Measurements from ENCODE around the gene IGSF21. TPM values are rescaled to one million over a fixed set of nuclear protein-coding genes. Genes with fewer than 3 reads are reported as not detected.

Gene IGSF21
- total and polyA plus RNA-seq, 2 donors (not counting 3 experiments of a cell fraction or from before 2014, with no cell fraction given), result not detected

GRCh38 chr1:18141661-18142060 lies 34.1 kb downstream of the IGSF21 start:
- H3K4me3 ChIP-seq (replicated peaks in 1 of 3; ENCODE audit: insufficient read depth in 1 of 3, low read depth in 1 of 3, low read length in 3 of 3), result no peak overlapping the region
- ChIA-PET POLR2A (no interaction called here), CTCF (no interaction called here)
- no peak overlapping the region for H3K9ac ChIP-seq (replicated peaks; ENCODE audit: extremely low read depth, insufficient read depth, low read length)
- H3K4me2 ChIP-seq (ENCODE audit: insufficient read depth, low read length), result no peak overlapping the region
- DNase-seq (ENCODE audit: low read depth, low spot score) (no peak), FAIRE-seq (no peak)
- H3K27ac ChIP-seq (ENCODE audit: insufficient read depth, low read depth, low read length), result no peak overlapping the region
- H3K9me3 ChIP-seq (replicated peaks; ENCODE audit: control insufficient read depth, insufficient read depth, low read length), result no peaks in the 10 kb centered on the region
- dilution Hi-C loops (cut with MboI; ENCODE audit: extremely low pct_ligation_motif_present, low sequenced_read_pairs) (no loop called here), intact Hi-C loops (cut with micrococcal nuclease) (no loop called here)
- no peaks in the 10 kb centered on the region for H3K36me3 ChIP-seq (ENCODE audit: control insufficient read depth in 2 of 2, extremely low read depth in 1 of 2, insufficient read depth in 2 of 2, low read length in 2 of 2)
- no peaks in the 10 kb centered on the region for H3K4me1 ChIP-seq (ENCODE audit: control insufficient read depth, extremely low read depth, insufficient read depth, low read length)
- no peaks in the 10 kb centered on the region for H3K27me3 ChIP-seq (ENCODE audit: control insufficient read depth in 2 of 2, insufficient read depth in 2 of 2, low read length in 2 of 2)
- no peak overlapping the region for H2AFZ ChIP-seq (ENCODE audit: low read depth, low read length)
- no peaks in the 10 kb centered on the region for H3K9me1 ChIP-seq (replicated peaks; ENCODE audit: control insufficient read depth, extremely low read depth, insufficient read depth, low read length)
- no peak for TF ChIP-seq JUN (IDR thresholded peaks at IDR 0.05; ENCODE audit: borderline replicate concordance, insufficient read depth, insufficient read length, low read depth)
- no peak for TF ChIP-seq MYC (IDR thresholded peaks at IDR 0.05; ENCODE audit: low read depth, low read length)
- TF ChIP-seq FOS (IDR thresholded peaks at IDR 0.05; ENCODE audit: borderline replicate concordance, insufficient read depth, low read length), result no peak
- TF ChIP-seq POLR2A (IDR thresholded peaks at IDR 0.05; ENCODE audit: low read depth, low read length), result no peak
- TF ChIP-seq EZH2 (IDR thresholded peaks at IDR 0.05; ENCODE audit: borderline replicate concordance, low read depth, low read length, severe bottlenecking), result no peak
- no peak for TF ChIP-seq POLR2AphosphoS5 (IDR thresholded peaks at IDR 0.05; ENCODE audit: insufficient read depth, low read depth, low read length)
- TF ChIP-seq, protein P1, sequence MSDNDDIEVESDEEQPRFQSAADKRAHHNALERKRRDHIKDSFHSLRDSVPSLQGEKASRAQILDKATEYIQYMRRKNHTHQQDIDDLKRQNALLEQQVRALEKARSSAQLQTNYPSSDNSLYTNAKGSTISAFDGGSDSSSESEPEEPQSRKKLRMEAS (IDR thresholded peaks at IDR 0.05; ENCODE audit: insufficient read depth, insufficient read length), result no peak
- no peak for TF ChIP-seq GATA2 (IDR thresholded peaks at IDR 0.05; ENCODE audit: insufficient read depth, insufficient read length, low read depth, low read length)
- TF ChIP-seq, protein P2, sequence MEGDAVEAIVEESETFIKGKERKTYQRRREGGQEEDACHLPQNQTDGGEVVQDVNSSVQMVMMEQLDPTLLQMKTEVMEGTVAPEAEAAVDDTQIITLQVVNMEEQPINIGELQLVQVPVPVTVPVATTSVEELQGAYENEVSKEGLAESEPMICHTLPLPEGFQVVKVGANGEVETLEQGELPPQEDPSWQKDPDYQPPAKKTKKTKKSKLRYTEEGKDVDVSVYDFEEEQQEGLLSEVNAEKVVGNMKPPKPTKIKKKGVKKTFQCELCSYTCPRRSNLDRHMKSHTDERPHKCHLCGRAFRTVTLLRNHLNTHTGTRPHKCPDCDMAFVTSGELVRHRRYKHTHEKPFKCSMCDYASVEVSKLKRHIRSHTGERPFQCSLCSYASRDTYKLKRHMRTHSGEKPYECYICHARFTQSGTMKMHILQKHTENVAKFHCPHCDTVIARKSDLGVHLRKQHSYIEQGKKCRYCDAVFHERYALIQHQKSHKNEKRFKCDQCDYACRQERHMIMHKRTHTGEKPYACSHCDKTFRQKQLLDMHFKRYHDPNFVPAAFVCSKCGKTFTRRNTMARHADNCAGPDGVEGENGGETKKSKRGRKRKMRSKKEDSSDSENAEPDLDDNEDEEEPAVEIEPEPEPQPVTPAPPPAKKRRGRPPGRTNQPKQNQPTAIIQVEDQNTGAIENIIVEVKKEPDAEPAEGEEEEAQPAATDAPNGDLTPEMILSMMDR (IDR thresholded peaks at IDR 0.05; ENCODE audit: extremely low read depth in 1 of 2, insufficient read depth in 1 of 2, low read depth in 1 of 2, low read length in 2 of 2), result no peak
- no peaks in the 10 kb centered on the region for H3K79me2 ChIP-seq (ENCODE audit: control insufficient read depth, insufficient read depth, low read length)
- BruUV-seq (replicated peaks), result no TSS peak
- no peaks in the 10 kb centered on the region for H4K20me1 ChIP-seq (replicated peaks; ENCODE audit: control insufficient read depth, extremely low read depth, insufficient read depth, low read length)
